GM19023 (cell line): ENCODE data around the gene ZCCHC7.

ENCODE experiments used
- ATAC-seq: cut with Tn5 transposase; IDR thresholded peaks from one replicate; pipeline ENCODE4 v1.9.1; 2021; ENCODE audit warnings: mild to moderate bottlenecking, moderate library complexity; ENCODE audit not compliant: unreplicated experiment

Gene ZCCHC7

DNA sequence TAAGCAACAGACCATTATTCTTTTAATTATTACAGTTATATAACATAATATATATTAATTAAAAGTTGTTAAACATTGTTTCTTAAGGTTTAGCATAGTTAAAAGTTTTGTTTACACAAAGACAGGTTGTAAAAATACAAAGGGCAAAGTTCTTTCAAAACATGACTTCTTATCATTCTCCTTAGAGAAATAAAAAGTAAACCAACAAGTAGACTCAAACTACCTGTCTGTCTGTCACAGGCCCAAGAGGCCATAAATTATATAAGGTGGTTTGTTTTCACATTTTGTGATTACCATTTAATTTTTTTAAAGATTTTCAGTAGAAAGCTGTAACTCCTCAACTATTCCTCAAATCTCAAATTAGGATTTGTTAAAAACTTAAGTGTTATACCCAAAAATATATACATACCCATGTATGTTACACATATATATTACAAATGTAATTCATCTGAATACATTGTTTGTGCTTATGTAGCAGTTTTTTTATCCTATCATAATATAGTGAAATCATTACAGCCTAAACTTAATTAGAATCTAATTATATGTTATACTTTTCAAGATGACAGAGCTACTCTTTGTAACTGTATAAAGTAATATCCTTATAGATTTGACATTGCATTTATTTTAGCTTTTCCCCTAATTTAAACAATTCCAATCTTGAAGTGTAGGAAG lies 208.3 kb downstream of the ZCCHC7 start:
- no peak for ATAC-seq

DNA sequence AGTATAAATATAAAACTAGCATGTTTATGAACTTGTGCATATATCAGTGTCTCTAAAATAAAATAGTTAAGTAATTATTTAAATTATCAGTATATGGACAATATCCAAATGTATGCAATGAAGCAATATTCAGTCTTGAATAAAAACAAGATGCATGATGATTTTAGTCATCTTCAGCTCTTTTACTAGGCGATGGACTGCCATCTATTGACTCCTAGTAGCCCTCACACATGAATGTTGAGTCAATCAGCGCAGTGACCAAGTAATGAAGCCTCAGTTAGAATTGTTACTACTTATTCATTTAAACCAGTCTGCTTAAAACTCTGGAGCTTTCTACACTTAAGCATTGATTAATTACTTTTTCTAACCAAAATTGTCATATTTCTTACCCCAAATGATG lies 209.2 kb downstream of the ZCCHC7 start:
- no peak for ATAC-seq

DNA sequence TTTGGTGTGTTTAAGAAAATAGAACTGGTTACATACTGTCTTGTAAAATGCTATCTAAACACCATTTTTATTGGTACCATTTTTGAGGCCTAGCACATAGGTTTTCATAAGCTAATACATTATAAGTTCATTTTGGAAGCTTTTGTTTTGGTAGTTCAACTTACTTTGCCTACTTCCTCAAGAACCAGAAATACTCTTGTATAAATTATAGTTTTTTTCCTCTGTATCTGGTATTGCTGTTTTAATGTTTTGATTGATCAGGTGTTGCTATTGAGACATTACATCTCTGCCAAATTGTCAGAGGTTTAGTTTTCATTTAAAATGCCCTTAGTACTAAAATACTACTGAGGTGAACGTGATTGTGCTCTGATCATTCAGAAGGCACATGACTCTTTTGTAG lies 211.5 kb downstream of the ZCCHC7 start:
- ATAC-seq: no peak

DNA sequence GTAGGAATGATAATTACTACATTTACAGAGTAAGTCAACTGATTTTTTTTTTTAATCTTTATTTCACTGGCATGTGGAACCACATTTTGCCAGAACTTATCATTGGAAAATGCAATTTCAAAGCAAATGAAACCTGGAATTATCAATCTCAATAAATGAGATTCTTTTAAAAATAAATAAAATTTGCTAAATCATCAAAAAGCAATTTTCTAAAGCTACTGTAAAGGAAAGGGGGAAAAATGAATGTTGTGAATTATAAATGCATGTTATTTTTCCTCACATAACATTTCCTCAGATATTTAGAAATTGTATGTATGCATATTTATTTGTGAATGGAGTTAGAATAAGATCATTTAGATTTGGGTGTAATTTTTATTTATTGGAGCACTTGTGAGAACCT lies 212.2 kb downstream of the ZCCHC7 start:
- ATAC-seq: no peak

DNA sequence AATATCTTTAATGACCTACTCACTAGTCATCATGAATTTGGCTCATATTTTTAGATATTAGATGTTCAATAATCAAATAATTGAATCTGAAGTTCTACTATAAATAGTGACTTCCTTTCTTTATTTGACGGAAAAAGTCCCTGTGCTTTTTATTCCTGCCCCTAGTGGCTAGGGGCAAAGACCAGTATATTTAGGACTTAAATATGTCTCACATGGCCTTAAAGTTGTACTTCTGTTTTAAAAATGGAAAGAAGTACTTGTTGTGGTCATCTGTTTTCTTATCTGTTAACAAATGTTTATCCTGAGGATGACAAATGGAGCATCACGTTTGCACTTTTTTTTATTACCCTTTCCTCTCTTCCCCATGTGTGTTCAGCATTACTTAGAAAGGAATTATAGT lies 212.9 kb downstream of the ZCCHC7 start:
- ATAC-seq: no peak

DNA sequence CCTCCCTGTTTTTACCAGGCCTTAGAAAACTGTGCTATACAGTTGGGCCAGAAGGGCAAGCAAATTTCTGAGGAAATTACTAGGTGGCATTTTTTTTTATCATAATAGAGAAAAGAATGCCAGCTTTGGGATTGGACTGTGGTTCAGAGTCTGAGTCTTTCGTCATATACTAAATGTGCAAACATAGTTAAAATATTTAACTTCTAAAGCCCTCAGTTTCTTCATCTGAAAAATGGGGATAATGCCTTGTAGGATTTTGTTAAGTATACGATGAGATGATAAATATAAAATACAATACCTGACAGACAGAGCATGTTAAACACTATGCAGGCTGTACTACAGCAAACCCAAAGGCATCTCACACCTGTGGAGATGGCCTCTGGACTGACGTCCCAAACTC lies 214.9 kb downstream of the ZCCHC7 start:
- ATAC-seq: no peak

DNA sequence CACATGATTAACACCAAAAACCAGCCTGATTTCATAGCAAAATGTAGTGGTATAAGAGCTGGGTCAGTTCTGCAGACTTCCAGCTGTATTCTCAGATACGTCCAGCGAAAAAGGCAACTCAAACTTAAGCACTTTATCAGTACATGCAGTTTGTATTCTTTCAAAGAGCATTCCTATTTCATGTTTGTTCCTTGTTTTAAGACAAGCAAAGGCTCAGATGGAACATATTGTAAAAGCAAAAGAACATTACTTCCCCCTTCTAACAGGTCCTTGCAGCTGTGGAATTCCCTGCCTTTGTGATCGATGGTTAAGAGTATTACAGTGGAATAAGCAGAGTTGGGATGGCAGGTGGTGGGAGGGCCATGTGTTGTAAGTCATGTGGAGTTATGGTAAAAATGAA lies 215.8 kb downstream of the ZCCHC7 start:
- no peak for ATAC-seq

DNA sequence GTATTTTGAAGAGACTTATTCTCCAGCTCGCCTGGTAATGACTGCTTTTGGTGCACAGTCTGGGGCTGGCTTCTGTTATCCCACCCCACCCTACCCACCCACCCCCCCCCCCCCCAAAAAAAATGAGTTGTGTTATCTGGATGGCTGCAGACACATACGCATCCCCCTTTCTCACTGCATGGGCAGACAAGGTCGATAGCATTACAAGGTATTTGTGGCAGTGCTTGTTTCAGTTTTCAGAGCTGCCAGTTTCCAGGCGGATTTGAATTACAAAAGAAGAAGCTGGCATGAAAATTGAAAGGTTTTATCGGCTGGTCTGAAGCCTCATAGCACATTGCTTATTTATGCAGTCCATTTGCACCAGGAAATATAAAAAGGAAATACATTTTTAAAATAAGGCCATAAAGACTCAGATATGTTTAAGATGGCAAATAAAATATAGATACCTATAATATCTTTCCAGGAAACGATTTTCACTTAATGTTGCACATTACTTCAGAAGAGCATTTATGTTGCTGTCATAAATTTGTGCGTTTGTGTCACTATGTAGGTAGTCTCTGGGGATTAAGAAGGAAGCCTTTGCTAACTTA lies 217.0 kb downstream of the ZCCHC7 start:
- ATAC-seq: no peak

DNA sequence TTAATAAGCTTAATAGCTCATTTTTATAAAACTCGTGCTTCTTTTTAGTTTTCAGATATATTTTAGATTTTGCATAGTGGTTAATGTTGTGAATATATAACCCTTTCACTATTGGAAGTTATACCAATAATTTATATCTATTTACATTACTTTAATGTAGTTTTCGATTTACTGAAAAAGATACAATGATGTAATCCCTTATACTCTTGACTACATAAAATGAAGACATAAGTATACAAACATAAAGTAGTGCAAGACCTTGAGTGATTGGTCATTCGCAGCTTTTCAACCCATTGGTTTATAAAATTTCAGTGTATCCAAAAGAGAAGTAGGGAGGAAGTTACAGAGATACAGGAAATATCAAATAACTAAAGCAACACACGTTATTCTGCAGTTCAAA lies 217.8 kb downstream of the ZCCHC7 start:
- no peak for ATAC-seq

DNA sequence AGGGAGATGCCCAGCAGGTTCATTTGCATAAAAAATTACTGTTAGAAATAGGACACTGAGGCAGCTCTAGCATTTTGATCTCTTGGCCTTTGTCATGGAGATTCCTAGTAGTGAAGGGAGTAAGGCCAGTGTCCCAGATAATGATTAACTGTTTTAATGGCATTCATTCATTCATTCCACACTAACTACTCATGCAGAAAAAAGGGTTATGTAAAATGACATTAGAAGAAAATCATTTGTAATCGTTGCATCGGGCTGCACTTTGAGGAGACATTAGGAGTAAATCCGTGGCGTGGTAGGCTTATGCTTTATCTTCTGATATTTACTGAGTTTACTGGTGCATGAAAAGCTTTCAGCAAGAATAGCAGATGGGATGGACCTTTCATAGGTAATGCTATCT lies 219.5 kb downstream of the ZCCHC7 start:
- ATAC-seq: no peak

DNA sequence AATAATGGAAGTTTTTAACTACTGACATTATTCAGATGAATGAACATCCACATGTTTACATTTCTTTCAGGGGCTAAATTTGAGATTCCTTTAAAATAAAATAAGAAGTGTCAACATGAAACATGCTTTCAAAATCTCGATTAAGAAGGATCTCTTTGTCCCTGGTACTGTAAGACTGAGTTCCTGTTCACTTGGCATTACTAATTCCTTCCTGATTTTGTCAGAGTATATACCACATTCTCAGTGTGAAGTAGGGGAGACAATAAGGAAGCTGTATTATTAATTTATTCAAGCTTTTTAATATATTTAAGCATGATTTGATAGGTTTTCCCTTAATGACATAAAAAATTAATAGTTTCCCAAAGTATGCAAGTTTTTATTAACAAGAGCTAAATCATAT lies 220.6 kb downstream of the ZCCHC7 start:
- no peak for ATAC-seq

DNA sequence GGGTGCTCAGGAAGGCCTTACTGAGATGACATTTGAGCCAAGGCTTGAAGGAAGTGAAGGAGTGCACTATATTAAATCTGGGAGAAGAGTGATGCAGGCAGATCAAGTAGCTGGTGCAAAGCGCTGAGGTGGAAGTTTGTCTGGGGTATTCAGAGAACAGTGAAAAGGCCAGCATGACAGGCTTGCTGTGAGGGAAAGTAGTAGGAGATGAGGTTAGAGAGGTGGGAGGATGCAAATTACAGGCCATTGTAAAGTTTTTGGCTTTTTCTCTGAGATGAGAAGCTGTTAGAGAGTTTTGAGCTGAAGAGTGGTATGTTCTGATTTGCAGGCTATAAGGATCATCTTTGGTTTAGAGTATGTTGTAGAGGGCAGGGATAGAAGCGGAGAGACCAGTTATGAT lies 221.3 kb downstream of the ZCCHC7 start:
- no peak for ATAC-seq

DNA sequence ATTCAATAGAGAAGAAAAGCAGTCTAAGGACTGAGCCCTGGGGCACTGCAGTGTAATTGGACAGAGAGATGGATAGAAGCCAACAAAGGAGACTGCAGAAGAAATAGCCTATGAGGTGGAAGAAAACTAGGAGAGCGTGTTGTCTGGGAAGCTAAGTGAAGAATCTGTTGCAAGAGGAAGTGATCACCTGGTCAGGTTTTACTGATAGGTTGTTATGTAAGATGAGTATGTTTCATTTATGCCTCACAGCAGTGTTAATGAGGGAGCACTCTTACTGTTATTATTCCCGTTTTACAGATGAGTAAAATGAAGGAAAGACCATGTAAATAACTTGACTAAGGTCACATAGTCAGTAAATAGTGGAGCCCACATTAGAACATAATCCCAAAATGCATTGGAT lies 222.1 kb downstream of the ZCCHC7 start:
- ATAC-seq: no peak

DNA sequence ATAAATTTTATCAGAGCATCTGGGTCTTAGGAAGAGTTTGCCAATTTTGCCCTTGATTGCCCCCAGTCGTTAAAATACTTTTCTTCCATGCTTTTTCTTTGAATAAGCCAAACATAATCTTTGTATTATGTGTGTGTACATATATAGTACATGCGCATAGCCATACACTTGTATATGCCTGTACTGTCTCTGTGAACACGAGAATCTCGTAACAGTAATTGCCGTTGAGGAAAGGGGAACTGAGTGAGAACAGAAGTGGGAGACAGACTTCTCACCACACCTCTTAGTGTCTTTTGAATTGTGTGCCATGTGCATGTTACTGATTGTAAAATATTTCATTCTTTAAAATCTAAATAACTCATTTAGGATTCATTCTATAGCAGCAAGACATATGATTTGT lies 222.5 kb downstream of the ZCCHC7 start:
- ATAC-seq: no peak

DNA sequence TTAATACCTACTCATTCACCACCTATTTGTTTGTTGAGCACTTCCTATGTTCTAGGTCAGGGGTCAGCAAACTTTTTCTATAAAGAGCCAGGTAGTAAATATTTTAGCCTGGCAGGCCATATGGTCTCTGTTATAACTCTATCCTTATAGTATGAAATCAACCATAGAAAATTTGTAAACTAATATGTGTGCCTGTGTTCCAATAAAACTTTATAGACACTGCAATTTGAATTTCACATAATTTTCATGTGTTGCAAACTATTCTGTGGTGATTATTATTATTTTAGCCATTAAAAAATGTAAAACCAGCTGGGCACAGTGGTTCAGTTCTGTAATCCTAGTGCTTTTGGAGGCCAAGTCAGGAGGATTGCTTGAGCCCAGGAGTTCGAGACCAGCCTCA lies 223.3 kb downstream of the ZCCHC7 start:
- ATAC-seq: no peak

DNA sequence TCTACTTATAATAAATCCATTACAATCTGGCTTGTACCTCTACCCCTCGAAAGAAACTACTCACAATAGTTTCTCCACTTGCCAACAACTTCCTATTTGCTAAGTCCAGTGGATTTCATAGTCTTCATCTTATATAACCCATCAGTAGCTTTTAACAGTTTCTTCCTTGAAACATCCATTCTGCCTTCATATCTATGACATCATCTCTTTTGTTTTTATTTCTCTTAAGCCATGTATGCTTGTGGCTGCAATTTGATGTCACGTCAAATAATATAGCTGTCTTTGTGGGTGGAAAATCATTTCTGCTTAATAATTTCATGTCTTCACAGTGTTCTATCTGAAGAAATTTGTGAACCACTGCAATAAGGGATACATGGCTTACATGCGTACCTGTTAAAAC lies 224.7 kb downstream of the ZCCHC7 start:
- no peak for ATAC-seq

DNA sequence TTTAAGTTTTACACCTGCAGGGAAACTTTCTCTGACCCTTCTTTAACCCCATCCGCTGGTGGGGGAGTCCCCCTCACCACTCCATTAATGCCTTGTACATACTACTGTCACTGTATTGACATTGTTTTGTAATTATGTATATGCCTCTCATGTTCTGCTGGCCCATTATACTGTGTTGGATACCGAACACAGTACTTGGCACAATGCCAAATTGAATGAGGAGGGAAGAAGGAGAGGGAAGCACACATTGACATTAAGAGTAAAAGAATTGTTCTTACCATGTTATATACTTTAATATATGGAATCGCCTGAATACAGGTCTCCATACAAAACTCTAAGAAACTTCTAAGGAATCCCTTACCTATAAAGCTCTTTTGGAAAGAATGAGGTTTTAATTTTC lies 228.5 kb downstream of the ZCCHC7 start:
- ATAC-seq: no peak

DNA sequence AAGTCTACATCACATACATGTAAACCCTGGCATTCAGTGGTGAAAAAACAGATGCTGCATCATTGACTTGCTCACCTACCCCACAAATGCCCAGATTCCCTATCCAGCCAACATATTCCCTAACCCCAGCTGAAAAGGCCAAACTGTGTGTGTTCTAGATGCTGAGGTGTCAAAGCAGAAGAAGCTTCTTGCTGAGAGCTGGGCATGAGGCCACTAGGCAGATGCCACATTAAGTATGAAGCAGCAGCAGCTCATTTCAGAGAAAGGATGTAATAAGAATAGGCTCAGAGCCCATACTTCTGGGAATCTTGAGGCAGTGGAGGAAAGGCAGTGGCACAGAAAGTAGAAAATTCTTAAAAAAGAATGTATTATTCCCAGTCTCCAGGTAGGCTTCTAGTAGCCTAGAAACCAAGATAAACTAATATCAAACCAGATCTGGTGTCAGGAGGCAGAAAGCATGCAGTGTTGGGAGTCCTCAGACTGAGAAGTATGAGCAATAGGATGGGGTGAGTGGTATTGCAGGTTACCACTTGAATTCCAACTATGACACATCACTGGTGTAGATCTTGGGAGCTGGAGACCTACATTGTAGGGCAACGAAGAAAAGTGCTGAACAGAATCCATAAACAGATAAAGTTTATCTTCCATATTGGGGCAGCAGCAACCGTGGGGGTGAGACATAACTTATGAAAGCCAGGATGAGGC lies 230.3 kb downstream of the ZCCHC7 start:
- no peak for ATAC-seq

DNA sequence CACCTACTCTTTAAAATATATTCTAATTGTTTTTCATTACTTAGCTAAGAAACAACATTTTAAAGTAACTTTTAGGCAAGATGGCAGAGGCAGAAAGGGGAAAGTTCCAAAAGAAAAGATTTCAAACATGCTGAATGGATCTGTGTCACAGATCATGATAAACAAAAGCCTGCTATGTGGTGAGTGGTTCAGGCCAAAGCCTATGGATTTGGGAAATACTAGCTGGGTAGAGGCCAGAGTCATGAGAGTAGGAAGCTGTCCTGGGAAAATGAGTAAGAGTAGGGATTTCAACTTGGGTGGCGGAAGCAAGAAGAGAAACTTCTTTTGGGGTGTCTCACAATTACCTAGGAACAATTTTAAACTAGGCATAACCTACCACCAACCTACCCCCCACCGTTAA lies 233.4 kb downstream of the ZCCHC7 start:
- no peak for ATAC-seq

DNA sequence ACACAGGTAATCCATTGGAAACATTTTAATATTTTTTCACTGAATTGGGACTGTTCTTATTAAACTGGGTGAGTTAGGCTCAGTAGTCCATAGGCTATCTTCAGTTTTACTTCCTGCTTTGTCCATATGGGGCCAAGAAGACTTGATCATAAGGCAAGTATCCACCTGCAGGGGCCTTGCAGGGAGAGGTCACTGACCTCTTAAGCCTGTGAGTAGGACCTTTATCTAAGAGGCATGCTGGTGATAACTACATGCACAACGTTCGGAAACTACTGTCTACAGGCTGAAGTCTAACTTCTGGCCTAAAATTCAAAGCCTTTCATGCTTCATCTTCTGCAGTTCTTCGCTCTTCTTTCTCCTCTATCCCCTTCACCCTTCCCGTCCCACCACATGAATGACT lies 242.1 kb downstream of the ZCCHC7 start:
- no peak for ATAC-seq

DNA sequence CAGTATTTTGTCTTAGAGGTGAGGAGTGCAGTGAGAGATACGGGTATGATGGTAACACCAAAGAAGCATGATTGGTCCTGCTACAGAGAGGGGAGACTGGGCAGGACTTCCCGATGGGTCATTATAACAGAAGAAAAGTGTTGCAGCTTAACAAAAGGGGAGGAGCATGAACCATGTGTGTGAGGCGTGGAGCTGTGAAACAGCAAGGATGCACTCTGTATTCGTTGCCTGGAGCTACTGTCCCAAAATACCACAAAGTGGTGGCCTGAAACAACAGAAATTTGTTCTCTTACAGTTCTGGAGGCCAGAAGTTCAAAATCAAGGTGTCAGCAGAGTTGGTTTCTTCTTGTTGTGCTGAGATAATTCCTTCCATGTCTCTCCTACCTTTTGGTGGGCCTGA lies 242.8 kb downstream of the ZCCHC7 start:
- no peak for ATAC-seq

DNA sequence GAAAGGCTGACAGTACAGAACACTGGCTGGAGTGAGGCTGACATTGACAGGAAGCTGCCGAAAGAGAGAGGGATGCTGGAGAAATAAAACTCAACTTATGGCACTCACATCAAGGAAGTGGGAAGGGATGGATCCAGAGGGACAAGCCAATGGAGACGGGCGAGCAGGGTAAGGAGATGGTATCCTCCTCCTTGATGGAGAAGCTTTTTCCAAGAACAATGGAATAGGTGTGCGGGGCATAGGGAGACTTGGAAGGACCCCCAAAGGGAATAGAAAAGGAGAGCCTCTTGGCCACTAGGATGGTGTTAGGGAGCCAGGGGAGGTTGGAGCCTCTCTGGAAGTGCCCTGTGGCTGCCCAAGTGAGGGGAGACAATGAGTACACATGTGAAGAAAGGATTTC lies 243.8 kb downstream of the ZCCHC7 start:
- ATAC-seq: no peak
